CD4-positive, alpha-beta T cell treated with Interleukin-15 for 4 hours (primary cell): ENCODE results near the gene MOV10.

ENCODE experiments used
- DNase-seq: peaks from one replicate; pipeline ENCODE4 v3.0.0-alpha.2; 2020; ENCODE audit warnings: low spot score

The MOV10 gene

GRCh38 chr1:112735752-112736151, 61.3 kb downstream of the MOV10 start:
- no peak for DNase-seq

- no peak for DNase-seq
These were observed 63.1 kb downstream of the MOV10 start for GRCh38 chr1:112737573-112737972.

GRCh38 chr1:112743174-112744008, 68.9 kb downstream of the MOV10 start:
- no peak for DNase-seq

- no peak for DNase-seq
These were observed 69.6 kb downstream of the MOV10 start for GRCh38 chr1:112744009-112744578.

GRCh38 chr1:112748396-112748795, 73.9 kb downstream of the MOV10 start:
- DNase-seq, result no peak
